Forelimb muscle (tissue), 1 donor: ENCODE measurements around the gene USF1. TPM values are rescaled to one million over a fixed set of nuclear protein-coding genes. Genes with fewer than 3 reads are reported as not detected.
"Not testable (repeated sequence)": the region's sequence is repeated elsewhere in the genome, so short reads cannot be mapped to it uniquely, and the experiment has no call there.

Experiments used
- DNase-seq: peaks from one replicate; pipeline ENCODE4 v3.0.0-alpha.2; 2013; ENCODE audit warnings: low read depth
- polyA plus RNA-seq: library from polyadenylated mRNA; unstranded; fragments of 120-200 nt; gene quantifications from one replicate; pipeline ENCODE4 v1.2.1, GENCODE V29; 2013; ENCODE audit not compliant: insufficient read length

The USF1 gene
- polyA plus RNA-seq, 1 donor, result 33.5 TPM

DNA sequence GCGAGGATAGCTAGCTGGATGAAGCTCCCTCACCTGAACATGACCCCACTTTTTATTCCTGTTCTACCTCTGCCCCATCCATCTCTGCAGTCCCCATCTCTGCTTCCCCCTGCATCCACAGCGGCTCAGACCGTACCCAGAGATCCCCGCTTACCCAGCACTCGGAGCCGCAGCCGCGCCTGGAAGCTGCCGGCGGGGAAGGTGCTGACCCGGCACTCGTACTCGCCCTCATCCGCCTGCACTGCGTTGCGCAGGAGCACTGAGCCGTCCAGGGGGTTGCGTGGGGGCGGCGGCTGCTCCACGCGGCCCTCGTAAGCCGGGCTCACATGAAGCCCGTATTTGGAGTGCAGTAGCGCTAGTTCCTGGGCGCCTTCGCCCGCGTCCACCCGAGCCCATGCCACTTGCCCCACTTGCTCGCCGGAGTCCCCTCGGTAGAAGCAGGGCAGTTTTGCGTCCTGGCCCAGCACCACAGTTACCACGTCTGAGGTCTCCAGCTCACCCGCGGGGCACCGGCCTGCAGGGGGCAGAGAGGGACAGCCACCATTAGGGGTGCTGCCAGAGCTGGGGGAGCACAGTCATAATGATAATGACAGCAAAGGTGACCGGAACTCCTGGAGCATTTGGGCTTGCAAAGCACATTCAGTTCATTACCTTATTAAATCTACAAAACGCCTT, 33.8 kb upstream of the USF1 start:
- DNase-seq, result no peak

GRCh38 chr1:161077426-161077825, 31.6 kb upstream of the USF1 start:
- no peak for DNase-seq

DNA sequence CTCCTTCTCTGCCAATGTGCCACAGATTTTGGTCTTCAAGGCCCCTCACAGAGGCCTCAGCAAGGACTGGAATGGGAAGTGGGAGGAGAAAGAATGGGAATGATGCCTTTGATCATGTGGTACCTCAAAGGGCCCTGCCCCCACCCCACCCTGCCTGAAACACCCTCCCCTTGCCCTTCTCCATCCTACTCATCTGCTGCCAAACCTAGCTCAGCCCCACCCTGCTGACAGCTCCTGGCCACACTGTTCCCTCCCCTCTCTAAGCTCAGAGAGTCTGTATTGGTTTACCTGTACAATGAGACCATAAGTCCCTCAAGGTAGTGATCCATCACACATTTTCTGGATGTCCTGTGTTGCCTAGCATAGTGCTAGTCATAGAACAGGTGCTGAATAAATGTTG, 30.6 kb upstream of the USF1 start:
- DNase-seq, result no peak

DNA sequence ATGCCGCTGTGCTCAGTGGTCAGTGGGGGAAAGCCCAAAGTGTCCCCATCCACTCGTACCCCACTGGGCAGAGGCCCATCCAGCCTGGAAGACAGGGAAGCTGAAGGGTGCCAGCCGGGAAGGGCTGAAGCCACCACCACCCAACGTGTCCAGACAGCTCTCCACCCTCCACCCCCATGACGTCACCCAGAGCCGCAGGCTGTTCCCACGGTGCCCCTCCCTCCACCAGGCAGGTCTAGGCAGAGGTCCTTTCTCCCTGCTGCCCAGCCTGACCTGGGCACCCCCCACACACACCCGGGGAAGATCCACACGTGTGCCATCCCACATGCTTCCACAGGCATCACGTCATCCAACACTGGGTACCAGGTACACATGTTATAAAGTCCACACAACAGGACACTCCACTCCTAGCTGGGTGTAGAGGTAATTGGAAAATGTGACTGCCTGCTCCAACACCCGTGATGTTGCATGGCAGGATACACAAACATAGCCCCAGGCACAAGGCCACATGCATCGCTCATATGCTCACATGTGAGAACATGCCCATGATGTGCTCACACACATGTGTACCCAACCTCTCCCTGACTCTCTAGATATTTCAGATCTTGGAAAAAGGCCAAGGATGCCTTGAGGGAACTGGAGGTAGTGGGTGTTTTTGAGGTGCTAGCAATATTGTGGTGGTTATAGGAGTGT, 29.0 kb upstream of the USF1 start:
- DNase-seq, result no peak

DNA sequence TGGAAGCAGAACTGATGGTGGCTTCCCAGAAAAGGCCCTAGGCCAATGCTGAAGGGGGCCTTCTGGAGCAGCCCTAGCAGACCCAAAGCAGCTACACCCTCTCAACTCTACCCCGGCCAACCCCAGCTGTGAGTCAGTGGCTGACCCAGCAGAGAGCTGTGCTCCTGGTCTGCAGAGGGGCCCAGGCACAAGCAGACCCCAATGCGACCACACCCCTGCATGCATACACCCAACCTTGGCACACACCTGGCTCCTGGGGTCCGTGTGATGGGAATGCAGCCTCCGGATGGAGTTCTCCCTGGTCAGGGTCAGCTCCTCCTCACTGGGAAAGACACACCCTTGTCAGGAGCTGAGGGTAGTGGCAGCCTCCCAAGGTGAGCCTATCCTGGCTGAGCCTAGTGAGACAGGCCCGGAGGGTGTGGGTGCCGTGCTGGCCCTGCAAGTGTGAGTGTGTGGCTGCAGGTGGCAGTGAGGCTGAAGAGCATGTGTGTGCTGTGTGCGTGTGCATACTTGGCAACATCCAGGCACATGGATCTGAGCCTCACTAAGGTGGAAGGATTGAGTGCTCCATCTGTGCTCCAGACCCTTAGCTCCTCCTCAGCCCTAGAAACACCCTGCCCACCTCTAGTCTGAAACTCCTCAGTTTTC, 27.8 kb upstream of the USF1 start:
- DNase-seq, result no peak

- no peak for DNase-seq
These were observed 27.1 kb upstream of the USF1 start for GRCh38 chr1:161072751-161073449.

DNA sequence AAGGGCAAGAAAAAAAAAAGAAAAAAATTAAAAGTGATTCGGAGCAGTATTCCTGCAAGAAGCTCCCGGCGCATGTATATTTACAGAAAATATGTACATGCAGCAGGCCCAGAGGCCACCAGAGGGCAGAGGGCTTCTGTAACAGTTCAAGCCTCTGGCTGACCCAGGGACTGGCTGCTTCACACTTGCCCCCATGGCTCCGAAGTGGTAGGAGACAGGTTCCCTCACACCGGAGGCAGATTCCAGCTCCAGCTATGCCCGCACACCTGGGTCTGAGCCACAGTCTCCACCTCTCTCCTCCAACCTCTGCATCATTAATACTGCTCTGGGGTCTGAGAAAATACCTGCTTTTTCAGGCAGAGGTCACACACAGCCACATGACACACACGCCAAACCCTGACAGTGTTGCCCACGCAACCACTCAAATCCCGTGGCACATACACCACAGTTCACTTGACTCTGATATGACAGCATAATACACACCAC, 26.2 kb upstream of the USF1 start:
- no peak for DNase-seq

- DNase-seq, result no peak
These were observed 25.0 kb upstream of the USF1 start for GRCh38 chr1:161070761-161071160.

GRCh38 chr1:161069731-161070270, 24.0 kb upstream of the USF1 start, which contains the start of gene ARHGAP30:
Gene ARHGAP30, minus strand, starts transcription at chr1:161069891. Its CDS starts 267 bp downstream, at chr1:161069624.
- DNase-seq, result no peak

GRCh38 chr1:161069241-161069640, 23.5 kb upstream of the USF1 start:
- no peak for DNase-seq

GRCh38 chr1:161068306-161069234, 22.8 kb upstream of the USF1 start:
- no peak for DNase-seq

DNA sequence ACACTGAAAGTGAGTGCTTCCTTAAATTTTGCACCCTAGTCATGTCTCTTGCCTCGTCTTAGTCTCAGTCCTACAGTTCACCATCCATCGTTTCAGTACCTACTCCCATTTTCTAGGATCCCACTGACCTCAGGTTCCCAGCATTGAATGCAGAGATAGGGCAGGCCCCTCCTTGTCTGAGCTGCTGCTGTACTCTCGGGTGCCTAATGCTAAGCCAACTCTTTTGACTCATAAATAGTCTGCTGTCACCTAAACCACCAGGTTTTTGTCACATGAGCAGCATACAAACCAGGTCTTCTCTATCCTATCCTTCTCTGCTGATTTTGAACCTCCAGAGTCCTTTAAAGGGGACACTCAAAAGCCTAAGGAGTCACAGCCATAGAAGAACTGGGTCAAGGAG, 20.9 kb upstream of the USF1 start:
- DNase-seq, result no peak

DNA sequence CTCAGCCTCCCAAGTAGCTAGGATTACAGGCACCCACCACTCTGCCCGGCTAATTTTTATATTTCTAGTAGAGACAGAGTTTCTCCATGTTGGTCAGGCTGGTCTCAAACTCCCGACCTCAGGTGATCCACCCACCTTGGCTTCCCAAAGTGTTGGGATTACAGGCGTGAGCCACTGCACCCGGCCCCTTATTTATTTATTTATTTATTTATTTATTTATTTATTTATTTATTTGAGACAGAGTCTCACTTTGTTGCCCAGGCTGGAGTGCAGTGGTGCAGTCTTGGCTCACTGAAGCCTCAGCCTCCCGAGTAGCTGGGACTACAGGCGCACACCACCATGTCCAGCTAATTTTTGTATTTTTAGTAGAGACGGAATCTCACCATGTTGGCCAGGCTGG, 19.9 kb upstream of the USF1 start:
- DNase-seq, result not testable (repeated sequence)

- not testable (repeated sequence) for DNase-seq
These were observed 18.2 kb upstream of the USF1 start for GRCh38 chr1:161063936-161064335.

DNA sequence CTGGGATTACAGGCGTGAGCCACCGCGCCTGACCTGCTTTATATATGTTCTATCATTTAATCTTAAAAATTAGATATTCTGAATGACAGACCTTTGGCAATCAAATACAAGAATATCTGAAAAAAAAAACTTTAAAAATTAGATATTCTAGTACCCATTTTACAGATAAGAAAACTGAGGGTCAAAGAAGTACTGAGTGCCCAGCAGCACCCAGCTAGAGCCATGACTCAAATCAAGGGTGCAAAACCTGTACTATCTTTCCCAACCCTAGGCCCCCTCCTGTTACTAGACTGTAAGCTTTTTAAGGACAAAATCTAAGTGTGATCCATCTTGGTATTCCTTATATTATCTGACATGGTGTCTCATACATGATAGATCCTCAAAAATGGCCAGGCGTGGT, 15.6 kb upstream of the USF1 start:
- DNase-seq, result no peak

GRCh38 chr1:161059293-161059692, 13.5 kb upstream of the USF1 start:
- no peak for DNase-seq

GRCh38 chr1:161054805-161055204, 9.0 kb upstream of the USF1 start:
- no peak for DNase-seq

DNA sequence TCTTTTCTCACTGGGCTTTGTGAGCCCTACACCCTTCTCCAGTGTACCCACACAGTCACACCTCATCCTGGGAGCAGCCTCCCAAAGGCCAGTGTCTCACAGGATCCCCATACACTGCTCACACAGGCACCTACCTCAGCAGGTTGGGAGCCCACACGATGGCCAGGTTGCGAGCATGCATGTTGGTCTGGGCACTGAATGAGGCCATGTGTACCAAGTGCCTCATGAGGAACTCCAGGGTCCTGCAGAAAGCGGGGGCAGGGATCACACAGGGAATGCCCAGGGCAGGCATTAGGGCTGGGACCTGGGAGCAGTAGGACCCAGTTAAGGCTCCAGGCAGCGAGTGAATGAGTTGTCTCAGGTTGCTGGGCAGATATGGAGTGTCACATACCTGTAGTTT, 8.5 kb upstream of the USF1 start:
- no peak for DNase-seq

DNA sequence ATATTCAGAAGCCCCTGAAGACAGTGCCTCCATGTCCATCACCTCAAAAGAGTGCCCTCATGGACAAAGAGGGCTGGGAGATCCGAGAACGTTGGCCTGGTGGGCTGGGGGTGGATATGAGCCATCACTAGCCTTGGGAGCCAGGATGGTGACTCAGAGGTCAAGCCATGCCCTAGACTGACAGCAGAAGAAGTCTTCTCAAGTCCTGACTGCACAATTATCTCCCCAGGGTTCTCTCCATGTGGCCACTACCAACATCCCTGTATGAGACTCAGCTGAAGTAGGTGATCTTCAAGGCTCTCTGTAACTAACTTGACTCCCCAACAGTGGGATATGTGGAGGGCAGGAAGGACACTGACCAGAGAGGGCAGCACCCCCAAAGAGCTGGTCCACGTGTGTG, 7.1 kb upstream of the USF1 start:
- DNase-seq, result no peak

DNA sequence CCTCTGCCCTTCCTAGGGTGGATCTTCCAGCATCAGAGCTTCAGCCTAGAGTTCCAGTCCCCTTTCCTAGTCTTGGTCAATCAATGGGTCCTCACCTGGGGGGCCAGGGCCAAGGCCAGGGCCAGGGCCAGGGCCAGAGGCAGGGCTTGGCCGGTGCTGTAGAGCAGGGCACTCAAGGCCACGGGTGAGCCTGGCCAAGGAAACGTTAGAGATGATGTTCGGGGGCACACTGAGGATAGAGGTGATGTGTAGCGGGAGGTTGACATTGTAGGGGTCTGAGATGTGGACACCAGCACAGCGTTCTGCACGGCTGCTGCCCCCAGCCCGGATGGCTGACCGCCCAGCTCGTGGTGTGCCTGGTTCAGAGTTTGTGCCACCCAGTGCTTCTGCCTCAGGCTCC, 5.4 kb upstream of the USF1 start:
- DNase-seq, result no peak
